Stimulated activated CD4-positive, alpha-beta T cell treated with anti-CD3 and anti-CD28 coated beads, Interleukin-4, amount 100 ng/mL, for 1 hour (primary cell): ENCODE data around the gene RPL35.

ENCODE experiments used
- DNase-seq: peaks from one replicate; pipeline ENCODE4 v3.0.0-alpha.2; 2020

The RPL35 gene

GRCh38 chr9:124814164-124814535 is 47.6 kb downstream of the RPL35 start:
- DNase-seq = no peak

DNA sequence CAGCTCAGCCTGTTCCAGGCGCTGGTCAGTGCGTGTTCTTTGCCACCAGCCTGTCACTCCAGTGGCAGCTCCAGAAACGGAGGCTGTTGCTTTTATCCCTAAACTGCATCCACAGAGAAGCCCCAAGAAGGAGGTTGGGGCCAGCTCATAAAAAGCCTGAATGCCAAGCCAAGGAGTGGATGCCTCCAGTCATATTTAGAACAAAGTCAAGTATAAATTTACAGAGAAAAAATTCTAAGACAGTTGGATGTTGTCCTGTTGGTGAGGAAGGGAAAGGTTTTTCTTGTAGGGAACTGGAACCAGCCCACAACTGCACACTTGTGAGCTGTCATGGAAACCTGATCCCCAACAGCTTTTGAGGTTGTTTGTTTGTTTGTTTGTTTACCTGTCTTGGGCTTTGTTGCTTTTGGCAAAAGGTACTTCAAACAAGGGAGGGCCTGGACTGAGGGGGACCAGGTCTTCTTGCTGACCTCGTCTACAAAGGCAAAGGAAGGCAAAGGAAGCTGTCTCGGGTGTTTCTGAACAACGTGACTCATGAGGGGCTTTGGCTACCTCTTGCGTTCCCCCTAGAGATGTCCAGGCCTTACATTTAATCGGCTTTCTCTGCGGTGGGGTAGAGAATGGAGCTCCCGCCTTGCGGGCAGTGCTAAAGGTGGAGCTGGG is 48.1 kb downstream of the RPL35 start:
- no peak for DNase-seq

- no peak for DNase-seq
Observed at GRCh38 chr9:124813041-124813440, 48.7 kb downstream of the RPL35 start.

GRCh38 chr9:124812441-124812876 is 49.3 kb downstream of the RPL35 start:
- DNase-seq = no peak

DNA sequence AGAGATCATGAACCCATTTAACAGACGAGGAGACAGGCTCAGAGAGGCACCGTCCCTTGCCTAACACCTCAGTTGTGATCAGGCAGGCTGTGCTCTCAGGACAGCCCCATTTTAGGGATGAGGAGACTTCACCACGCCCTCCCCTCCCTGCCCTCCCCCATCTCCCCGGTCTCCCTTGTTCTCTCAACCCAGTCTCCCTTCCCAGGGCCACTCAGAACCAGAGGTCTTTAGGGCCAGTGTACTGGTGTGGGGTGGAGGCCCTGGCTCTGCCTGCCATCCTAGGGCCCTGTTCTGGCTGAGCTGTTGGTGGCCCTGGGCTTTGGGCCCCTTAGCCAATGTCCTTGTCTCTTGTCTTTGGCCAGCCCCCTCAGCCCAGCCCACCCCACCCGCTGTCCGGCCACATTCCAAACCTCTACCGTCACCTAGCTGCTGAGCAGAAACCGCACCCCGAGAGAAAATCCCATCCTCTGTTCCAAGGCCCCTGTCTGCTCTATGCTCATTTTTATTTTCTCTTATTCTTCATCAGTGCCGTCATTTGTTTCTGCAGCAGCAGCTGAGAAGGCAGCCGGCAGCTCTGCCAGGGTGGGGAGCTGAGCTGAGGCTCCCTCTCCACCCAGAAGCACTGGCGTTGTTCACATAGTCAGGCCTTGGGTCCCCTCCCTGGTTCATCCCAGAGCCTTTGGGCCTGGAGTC is 50.9 kb downstream of the RPL35 start:
- DNase-seq = no peak

GRCh38 chr9:124809741-124810500 is 51.8 kb downstream of the RPL35 start:
- no peak for DNase-seq

GRCh38 chr9:124809211-124809610 is 52.5 kb downstream of the RPL35 start:
- DNase-seq = no peak

GRCh38 chr9:124808246-124808956 is 53.4 kb downstream of the RPL35 start:
- no peak for DNase-seq
